Liver (tissue), 9 donors: ENCODE measurements around the gene AXIN1. TPM values are rescaled to one million over a fixed set of nuclear protein-coding genes. Genes with fewer than 3 reads are reported as not detected.

ENCODE experiments used
- DNase-seq: peaks from one replicate; pipeline ENCODE4 v3.0.0-alpha.2; 2017; ENCODE audit warnings: low spot score
- H3K27ac ChIP-seq, 2 donors: one replicate each; pipeline ENCODE4 v1.7.0; 2013; ENCODE audit warnings: inconsistent platforms in 2 of 2, low read length in 2 of 2, control low read depth in 1 of 2, low read depth in 1 of 2, mild to moderate bottlenecking in 1 of 2
- H3K27me3 ChIP-seq, 4 donors: one replicate each; pipeline versions ENCODE4 v1.6.1 to v1.7.0; 2013; ENCODE audit warnings: low read length in 3 of 4, inconsistent platforms in 1 of 4, mild to moderate bottlenecking in 1 of 4, moderate library complexity in 1 of 4; ENCODE audit not compliant: control insufficient read depth in 4 of 4, insufficient read depth in 4 of 4
- H3K36me3 ChIP-seq, 4 donors: one replicate each; pipeline versions ENCODE4 v1.6.1 to v1.7.0; 2013; ENCODE audit warnings: low read length in 3 of 4, mild to moderate bottlenecking in 3 of 4, low read depth in 1 of 4, moderate library complexity in 1 of 4; ENCODE audit not compliant: control insufficient read depth in 4 of 4, insufficient read depth in 3 of 4
- H3K4me1 ChIP-seq, 4 donors: one replicate each; pipeline versions ENCODE4 v1.6.1 to v1.7.0; 2013; ENCODE audit warnings: low read length in 3 of 4, mild to moderate bottlenecking in 3 of 4, moderate library complexity in 1 of 4; ENCODE audit not compliant: control insufficient read depth in 4 of 4, insufficient read depth in 4 of 4
- H3K4me3 ChIP-seq, 3 donors: one replicate each; pipeline versions ENCODE4 v1.6.1 to v1.7.0; 2013; ENCODE audit warnings: low read length in 3 of 3, control low read depth in 1 of 3, low read depth in 1 of 3, mild to moderate bottlenecking in 1 of 3
- H3K9ac ChIP-seq, 2 donors: one replicate each; pipeline ENCODE4 v1.7.0; 2013; ENCODE audit warnings: low read length in 2 of 2, mild to moderate bottlenecking in 2 of 2, moderate library complexity in 2 of 2, control low read depth in 1 of 2, low read depth in 1 of 2
- H3K9me3 ChIP-seq, 4 donors: one replicate each; pipeline versions ENCODE4 v1.6.1 to v1.7.0; 2013; ENCODE audit warnings: low read length in 3 of 4; ENCODE audit not compliant: control insufficient read depth in 4 of 4
- ATF3 ChIP-seq: IDR thresholded peaks from 2 replicates; pipeline ENCODE4 v1.6.1; 2016; ENCODE audit warnings: antibody characterized with exemption
- EGR1 ChIP-seq, 2 donors: IDR thresholded peaks; 2 replicates each; pipeline ENCODE4 v1.6.1; 2016 to 2018; ENCODE audit warnings: antibody characterized with exemption in 2 of 2, low read depth in 2 of 2
- FOXA1 ChIP-seq: IDR thresholded peaks from 2 replicates; pipeline ENCODE4 v1.6.1; 2016; ENCODE audit warnings: antibody characterized with exemption
- FOXA2 ChIP-seq: IDR thresholded peaks from 2 replicates; pipeline ENCODE4 v1.6.1; 2016; ENCODE audit warnings: antibody characterized with exemption
- GABPA ChIP-seq, 2 donors: IDR thresholded peaks in 1 of 2; conservative IDR thresholded peaks in 1 of 2; 2 replicates each; pipeline ENCODE4 v1.6.1; 2016; ENCODE audit warnings: antibody characterized with exemption in 2 of 2, mild to moderate bottlenecking in 1 of 2, moderate library complexity in 1 of 2
- HNF4A ChIP-seq, 2 donors: conservative IDR thresholded peaks; 2 replicates each; pipeline ENCODE4 v1.6.1; 2016; ENCODE audit warnings: antibody characterized with exemption in 2 of 2, mild to moderate bottlenecking in 2 of 2
- HNF4G ChIP-seq: IDR thresholded peaks from 2 replicates; pipeline ENCODE4 v1.6.1; 2016; ENCODE audit warnings: antibody characterized with exemption
- JUND ChIP-seq, 2 donors: IDR thresholded peaks; 2 replicates each; pipeline ENCODE4 v1.6.1; 2016; ENCODE audit warnings: antibody characterized with exemption in 2 of 2
- MAX ChIP-seq: IDR thresholded peaks from 2 replicates; pipeline ENCODE4 v1.6.1; 2016; ENCODE audit warnings: antibody characterized with exemption
- NR2F2 ChIP-seq: IDR thresholded peaks from 2 replicates; pipeline ENCODE4 v1.6.1; 2016; ENCODE audit warnings: antibody characterized with exemption
- RAD21 ChIP-seq, 2 donors: IDR thresholded peaks; 2 replicates each; pipeline ENCODE4 v1.6.1; 2016; ENCODE audit warnings: antibody characterized with exemption in 2 of 2, mild to moderate bottlenecking in 2 of 2
- SP1 ChIP-seq: IDR thresholded peaks from 2 replicates; pipeline ENCODE4 v1.6.1; 2018; ENCODE audit warnings: antibody characterized with exemption, mild to moderate bottlenecking
- TAF1 ChIP-seq: conservative IDR thresholded peaks from 2 replicates; pipeline ENCODE4 v1.6.1; 2016; ENCODE audit warnings: antibody characterized with exemption, mild to moderate bottlenecking
- YY1 ChIP-seq: IDR thresholded peaks from 2 replicates; pipeline ENCODE4 v1.6.1; 2016; ENCODE audit warnings: antibody characterized with exemption, mild to moderate bottlenecking
- ZBTB33 ChIP-seq: IDR thresholded peaks from 2 replicates; pipeline ENCODE4 v1.6.1; 2016; ENCODE audit warnings: antibody characterized with exemption
- WGBS: extraction: QIAGEN DNeasy Blood & Tissue Kit; methylation state at CpG from one replicate; pipeline ENCODE4 v1.1.7; 2013; 5-methylcytosine and 5-hydroxymethylcytosine counted together
- polyA plus RNA-seq, 2 donors: library from polyadenylated mRNA; stranded (reverse) in 1 of 2; unstranded in 1 of 2; fragments of 200-250 nt in 1 of 2; fragments of >200 nt in 1 of 2; fragmentation: Nextera tagmentation in 1 of 2; extraction: Ambion mirVana in 1 of 2; gene quantifications; one replicate each; pipeline versions ENCODE4 v1.2.1 to v1.2.3, GENCODE V29; 2013 to 2015
- total RNA-seq, 2 donors: library from RNA; depleted of rRNA; stranded (reverse); fragments of >200 nt; gene quantifications; one replicate each; pipeline ENCODE4 v1.2.3, GENCODE V29; 2014
- TF ChIP-seq, protein P1 (sequence below): fragments of 150-350 bp; IDR thresholded peaks from 2 replicates; pipeline ENCODE4 v1.5.1; 2017; ENCODE audit warnings: improper control_type of control experiment, low read depth, low read length; ENCODE audit not compliant: missing input control
- TF ChIP-seq, protein P2 (sequence below): IDR thresholded peaks from 2 replicates; pipeline ENCODE4 v1.6.1; 2016; ENCODE audit warnings: antibody characterized with exemption, mild to moderate bottlenecking
- donor health status: healthy.
- donor health status: healthy.
- donor health status: healthy.
- donor health status: healthy.
- donor health status: healthy.

Gene AXIN1
- total and polyA plus RNA-seq, 4 donors: 2.0 to 10.3 (median 7.9) TPM

DNA sequence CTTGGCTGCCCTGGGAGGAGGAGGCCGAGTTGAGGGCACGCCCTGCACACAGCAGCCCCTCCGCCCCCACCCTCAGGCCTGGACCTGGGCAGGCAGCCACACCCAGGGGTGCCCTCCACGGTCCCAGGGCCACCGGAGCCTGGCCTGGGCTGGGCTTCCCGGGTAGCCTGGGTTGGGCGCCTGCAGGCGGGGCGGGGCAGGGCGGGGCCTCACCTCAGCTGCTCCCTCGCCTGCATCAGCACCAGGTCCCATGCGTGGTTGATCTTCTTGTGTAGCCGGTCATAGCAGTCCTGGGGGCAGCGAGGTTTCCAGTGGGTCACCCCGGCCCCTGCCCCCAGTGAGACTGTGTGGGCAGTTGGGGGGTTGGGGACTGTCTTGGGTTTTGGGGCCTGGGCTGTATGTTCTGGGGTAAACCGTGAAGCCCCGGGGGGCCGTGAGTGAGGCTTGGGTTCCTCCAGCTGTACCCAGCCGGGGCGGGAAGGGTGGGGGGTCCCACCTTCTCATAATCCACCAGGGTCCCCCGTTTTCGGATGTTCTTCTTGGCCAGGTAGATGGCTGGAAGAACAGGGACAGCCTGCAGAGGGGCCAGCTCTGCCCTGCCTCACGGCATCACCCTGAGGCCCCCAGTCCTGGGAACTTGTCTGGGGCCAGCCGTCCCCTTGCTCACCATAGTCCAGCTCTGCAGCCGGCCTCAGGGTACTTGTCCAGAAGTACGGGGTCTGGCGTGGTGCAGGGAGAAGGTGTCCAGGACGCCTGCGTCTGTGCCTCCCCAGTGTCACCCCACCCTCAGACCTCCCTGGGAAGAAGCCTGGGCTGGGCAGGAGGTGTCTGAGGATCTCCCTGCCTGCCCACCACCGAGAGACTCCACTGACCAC is 78.7 kb downstream of the AXIN1 start (continued):
- TF ChIP-seq, protein P1, sequence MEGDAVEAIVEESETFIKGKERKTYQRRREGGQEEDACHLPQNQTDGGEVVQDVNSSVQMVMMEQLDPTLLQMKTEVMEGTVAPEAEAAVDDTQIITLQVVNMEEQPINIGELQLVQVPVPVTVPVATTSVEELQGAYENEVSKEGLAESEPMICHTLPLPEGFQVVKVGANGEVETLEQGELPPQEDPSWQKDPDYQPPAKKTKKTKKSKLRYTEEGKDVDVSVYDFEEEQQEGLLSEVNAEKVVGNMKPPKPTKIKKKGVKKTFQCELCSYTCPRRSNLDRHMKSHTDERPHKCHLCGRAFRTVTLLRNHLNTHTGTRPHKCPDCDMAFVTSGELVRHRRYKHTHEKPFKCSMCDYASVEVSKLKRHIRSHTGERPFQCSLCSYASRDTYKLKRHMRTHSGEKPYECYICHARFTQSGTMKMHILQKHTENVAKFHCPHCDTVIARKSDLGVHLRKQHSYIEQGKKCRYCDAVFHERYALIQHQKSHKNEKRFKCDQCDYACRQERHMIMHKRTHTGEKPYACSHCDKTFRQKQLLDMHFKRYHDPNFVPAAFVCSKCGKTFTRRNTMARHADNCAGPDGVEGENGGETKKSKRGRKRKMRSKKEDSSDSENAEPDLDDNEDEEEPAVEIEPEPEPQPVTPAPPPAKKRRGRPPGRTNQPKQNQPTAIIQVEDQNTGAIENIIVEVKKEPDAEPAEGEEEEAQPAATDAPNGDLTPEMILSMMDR: no peak
- TF ChIP-seq HNF4G: no peak
- TF ChIP-seq SP1: no peak
- TF ChIP-seq MAX: no peak

- DNase-seq: no peak
Measured at GRCh38 chr16:272633-273546, 79.6 kb downstream of the AXIN1 start.

More at GRCh38 chr16:272633-273546, 79.6 kb downstream of the AXIN1 start:
- H3K9me3 ChIP-seq: no peaks in the 10 kb centered on the region
- TF ChIP-seq, protein P2, sequence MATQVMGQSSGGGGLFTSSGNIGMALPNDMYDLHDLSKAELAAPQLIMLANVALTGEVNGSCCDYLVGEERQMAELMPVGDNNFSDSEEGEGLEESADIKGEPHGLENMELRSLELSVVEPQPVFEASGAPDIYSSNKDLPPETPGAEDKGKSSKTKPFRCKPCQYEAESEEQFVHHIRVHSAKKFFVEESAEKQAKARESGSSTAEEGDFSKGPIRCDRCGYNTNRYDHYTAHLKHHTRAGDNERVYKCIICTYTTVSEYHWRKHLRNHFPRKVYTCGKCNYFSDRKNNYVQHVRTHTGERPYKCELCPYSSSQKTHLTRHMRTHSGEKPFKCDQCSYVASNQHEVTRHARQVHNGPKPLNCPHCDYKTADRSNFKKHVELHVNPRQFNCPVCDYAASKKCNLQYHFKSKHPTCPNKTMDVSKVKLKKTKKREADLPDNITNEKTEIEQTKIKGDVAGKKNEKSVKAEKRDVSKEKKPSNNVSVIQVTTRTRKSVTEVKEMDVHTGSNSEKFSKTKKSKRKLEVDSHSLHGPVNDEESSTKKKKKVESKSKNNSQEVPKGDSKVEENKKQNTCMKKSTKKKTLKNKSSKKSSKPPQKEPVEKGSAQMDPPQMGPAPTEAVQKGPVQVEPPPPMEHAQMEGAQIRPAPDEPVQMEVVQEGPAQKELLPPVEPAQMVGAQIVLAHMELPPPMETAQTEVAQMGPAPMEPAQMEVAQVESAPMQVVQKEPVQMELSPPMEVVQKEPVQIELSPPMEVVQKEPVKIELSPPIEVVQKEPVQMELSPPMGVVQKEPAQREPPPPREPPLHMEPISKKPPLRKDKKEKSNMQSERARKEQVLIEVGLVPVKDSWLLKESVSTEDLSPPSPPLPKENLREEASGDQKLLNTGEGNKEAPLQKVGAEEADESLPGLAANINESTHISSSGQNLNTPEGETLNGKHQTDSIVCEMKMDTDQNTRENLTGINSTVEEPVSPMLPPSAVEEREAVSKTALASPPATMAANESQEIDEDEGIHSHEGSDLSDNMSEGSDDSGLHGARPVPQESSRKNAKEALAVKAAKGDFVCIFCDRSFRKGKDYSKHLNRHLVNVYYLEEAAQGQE: no peak
- TF ChIP-seq SP1 (no peak), EGR1 (IDR thresholded peaks at IDR 0.05; ENCODE audit: low read depth in 2 of 2) (no peak), ZBTB33 (no peak), ATF3 (no peak), FOXA1 (no peak), HNF4G (no peak), YY1 (no peak), FOXA2 (no peak), TAF1 (no peak), MAX (no peak), RAD21 (IDR thresholded peaks at IDR 0.05) (no peak), GABPA (IDR thresholded peaks at IDR 0.05 in 1 of 2, conservative IDR thresholded peaks at IDR 0.05 in 1 of 2) (no peak), NR2F2 (no peak), HNF4A (conservative IDR thresholded peaks at IDR 0.05) (no peak), JUND (IDR thresholded peaks at IDR 0.05) (no peak)
- H3K27me3 ChIP-seq: peaks cover 0 to 4% (median 3%) of the 10 kb centered on the region in 4 donors
- peaks cover 0 to 1% (median 0%) of the 10 kb centered on the region in 4 donors for H3K36me3 ChIP-seq
- 79% methylated on average over 36 of the region's 36 CpGs for WGBS
- H3K9ac ChIP-seq: no peak overlapping the region
- no peak overlapping the region for H3K4me3 ChIP-seq
- H3K27ac ChIP-seq: no peak overlapping the region
- H3K4me1 ChIP-seq: peaks cover 0 to 5% (median 0%) of the 10 kb centered on the region in 4 donors
